Measurements from ENCODE around the gene KLHL26. TPM values are rescaled to one million over a fixed set of nuclear protein-coding genes. Genes with fewer than 3 reads are reported as not detected.

KLHL26 gene
- total and polyA plus RNA-seq, 2 of the 13 experiments (the other 11 are each of a cell fraction or from before 2014, with no cell fraction given): 1.5 to 1.7 TPM

DNA sequence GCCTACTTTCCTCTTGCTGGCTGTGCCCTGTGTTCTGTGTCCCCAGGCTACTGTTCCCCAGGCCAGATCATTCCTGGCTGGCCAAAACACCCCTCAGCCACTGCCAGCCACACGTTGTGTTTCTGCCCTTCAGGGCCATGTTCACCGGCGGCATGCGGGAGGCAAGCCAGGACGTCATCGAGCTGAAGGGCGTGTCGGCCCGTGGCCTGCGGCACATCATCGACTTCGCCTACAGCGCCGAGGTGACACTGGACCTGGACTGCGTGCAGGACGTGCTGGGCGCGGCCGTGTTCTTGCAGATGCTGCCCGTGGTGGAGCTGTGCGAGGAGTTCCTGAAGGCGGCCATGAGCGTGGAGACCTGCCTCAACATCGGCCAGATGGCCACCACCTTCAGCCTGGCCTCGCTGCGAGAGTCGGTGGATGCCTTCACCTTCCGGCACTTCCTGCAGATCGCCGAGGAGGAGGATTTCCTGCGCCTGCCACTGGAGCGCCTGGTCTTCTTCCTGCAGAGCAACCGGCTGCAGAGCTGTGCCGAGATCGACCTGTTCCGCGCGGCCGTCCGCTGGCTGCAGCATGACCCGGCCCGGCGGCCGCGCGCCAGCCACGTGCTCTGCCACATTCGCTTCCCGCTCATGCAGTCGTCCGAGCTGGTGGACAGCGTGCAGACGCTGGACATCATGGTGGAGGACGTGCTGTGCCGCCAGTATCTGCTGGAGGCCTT is 30.9 kb downstream of the KLHL26 start:
- Histone ChIP-seq H3K27me3 (ENCODE audit: control insufficient read depth in 1 of 2, insufficient read depth in 2 of 2, low read length in 2 of 2) (no peaks in the 10 kb centered on the region), H3K27ac (ENCODE audit: extremely low read length, insufficient read depth, low read length) (no peak overlapping the region), H3K79me2 (ENCODE audit: insufficient read depth, low read length) (no peaks in the 10 kb centered on the region), H3K36me3 (replicated peaks in 1 of 2; ENCODE audit: control insufficient read depth in 1 of 2, insufficient read depth in 2 of 2, low read length in 2 of 2) (peaks cover 6 to 7% of the 10 kb centered on the region in 2 experiments; a peak in 3 of 5 replicates), H3K9ac (ENCODE audit: insufficient read depth, low read depth, low read length) (no peak overlapping the region), H4K20me1 (ENCODE audit: insufficient read depth, low read length) (no peaks in the 10 kb centered on the region), H3K4me2 (ENCODE audit: low read depth, low read length) (no peak overlapping the region), H3K4me1 (ENCODE audit: insufficient read depth, low read length) (peaks cover 10% of the 10 kb centered on the region), H2AFZ (ENCODE audit: low read length) (no peak overlapping the region), H3K9me3 (ENCODE audit: low read length) (no peaks in the 10 kb centered on the region), H3K4me3 (replicated peaks in 1 of 3; ENCODE audit: insufficient read depth in 1 of 3, low read depth in 2 of 3, low read length in 3 of 3) (no peak overlapping the region)
- POLR2A ChIA-PET: no interaction called here
- CTCF ChIA-PET (ENCODE audit: low intra/inter-chr PET ratio, low total read pairs): no interaction called here
- FAIRE-seq: no peak
- no peak for ATAC-seq
- intact Hi-C loops (cut with micrococcal nuclease; ENCODE audit: unreplicated experiment) (no loop called here), in situ Hi-C loops (cut with HindIII; ENCODE audit: extremely low pct_ligation_motif_present, low pct_unique_long_range_greater_than_20kb) (no loop called here)
- WGBS (ENCODE audit: low lambda C conversion rate): 99% methylated on average over 20 of the region's 55 CpGs
- no peak for DNase-seq (ENCODE audit: low spot score)
- no TSS peak for BruUV-seq (replicated peaks)
- TF ChIP-seq TFDP2 (CRISPR knock-in tag; IDR thresholded peaks at IDR 0.05) (no peak), ZNF549 (CRISPR knock-in tag; IDR thresholded peaks at IDR 0.05) (no peak), ZNF335 (CRISPR knock-in tag; IDR thresholded peaks at IDR 0.05) (no peak), POLR2AphosphoS5 (IDR thresholded peaks at IDR 0.05; ENCODE audit: low read depth, low read length) (no peak)

GRCh38 chr19:18668252-18668631 is 31.4 kb downstream of the KLHL26 start:
- Histone ChIP-seq H3K4me2 (ENCODE audit: low read depth, low read length) (no peak overlapping the region), H2AFZ (ENCODE audit: low read length) (no peak overlapping the region), H3K4me3 (replicated peaks in 1 of 3; ENCODE audit: insufficient read depth in 1 of 3, low read depth in 2 of 3, low read length in 3 of 3) (no peak overlapping the region), H3K27ac (ENCODE audit: extremely low read length, insufficient read depth, low read length) (no peak overlapping the region), H4K20me1 (ENCODE audit: insufficient read depth, low read length) (no peaks in the 10 kb centered on the region), H3K27me3 (ENCODE audit: control insufficient read depth in 1 of 2, insufficient read depth in 2 of 2, low read length in 2 of 2) (no peaks in the 10 kb centered on the region), H3K36me3 (replicated peaks in 1 of 2; ENCODE audit: control insufficient read depth in 1 of 2, insufficient read depth in 2 of 2, low read length in 2 of 2) (peaks cover 6% of the 10 kb centered on the region in 2 experiments; a peak in 3 of 5 replicates), H3K9ac (ENCODE audit: insufficient read depth, low read depth, low read length) (no peak overlapping the region), H3K4me1 (ENCODE audit: insufficient read depth, low read length) (peaks cover 10% of the 10 kb centered on the region), H3K9me3 (ENCODE audit: low read length) (no peaks in the 10 kb centered on the region), H3K79me2 (ENCODE audit: insufficient read depth, low read length) (no peaks in the 10 kb centered on the region)
- intact Hi-C loops (cut with micrococcal nuclease; ENCODE audit: unreplicated experiment): no loop called here
- TF ChIP-seq ZNF879 (CRISPR knock-in tag; IDR thresholded peaks at IDR 0.05) (no peak), ETV5 (CRISPR knock-in tag; IDR thresholded peaks at IDR 0.05; ENCODE audit: borderline replicate concordance) (no peak), JUN (CRISPR knock-in tag; IDR thresholded peaks at IDR 0.05) (no peak), ZNF687 (CRISPR knock-in tag; IDR thresholded peaks at IDR 0.05) (no peak), CAMTA2 (CRISPR knock-in tag; IDR thresholded peaks at IDR 0.05; ENCODE audit: borderline replicate concordance) (no peak), MATR3 (CRISPR knock-in tag; IDR thresholded peaks at IDR 0.05) (no peak)
- ChIA-PET CTCF (ENCODE audit: low intra/inter-chr PET ratio, low total read pairs) (no interaction called here), POLR2A (no interaction called here)
- in situ Hi-C loops (cut with HindIII; ENCODE audit: extremely low pct_ligation_motif_present, low pct_unique_long_range_greater_than_20kb): no loop called here
- no peak for ATAC-seq
- 96% methylated on average over 25 of the region's 38 CpGs for WGBS (ENCODE audit: low lambda C conversion rate)
- no peak for DNase-seq (ENCODE audit: low spot score)
- no TSS peak for BruUV-seq (replicated peaks)
- FAIRE-seq: no peak
